MM.1S (cell line): ENCODE results near the gene SMURF2.

Experiments used
- EZH2phosphoT487 ChIP-seq: fragments of 300-600 bp; sonication (generic); IDR thresholded peaks from 2 replicates; pipeline ENCODE4 v1.6.1; 2018; ENCODE audit warnings: antibody characterized with exemption, low read length
- TF ChIP-seq, protein P1 (sequence below): fragments of 300-600 bp; sonication (generic); IDR thresholded peaks from 2 replicates; pipeline ENCODE4 v1.5.1; 2016; ENCODE audit warnings: antibody characterized with exemption, low read length, mixed read lengths

DNA sequence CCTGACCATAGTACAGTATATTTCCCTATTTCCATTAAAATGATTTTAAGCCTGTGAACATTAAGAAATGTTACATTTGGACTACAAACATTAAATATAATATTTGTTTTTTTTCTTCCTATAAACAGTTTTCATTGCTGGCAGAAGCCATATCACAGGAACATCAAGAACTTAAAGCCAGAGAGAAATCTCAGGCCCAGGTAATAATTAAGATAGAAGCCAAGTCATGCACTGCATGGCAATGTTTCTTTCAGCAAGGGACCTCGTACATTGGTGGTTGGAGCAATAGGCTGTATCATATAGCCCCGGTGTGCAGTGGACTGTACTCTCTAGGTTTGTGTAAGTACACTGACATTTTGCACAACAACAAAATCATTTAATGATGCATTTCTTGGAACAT, 125.2 kb downstream of the SMURF2 start:
- no peak for TF ChIP-seq EZH2phosphoT487
- TF ChIP-seq, protein P1, sequence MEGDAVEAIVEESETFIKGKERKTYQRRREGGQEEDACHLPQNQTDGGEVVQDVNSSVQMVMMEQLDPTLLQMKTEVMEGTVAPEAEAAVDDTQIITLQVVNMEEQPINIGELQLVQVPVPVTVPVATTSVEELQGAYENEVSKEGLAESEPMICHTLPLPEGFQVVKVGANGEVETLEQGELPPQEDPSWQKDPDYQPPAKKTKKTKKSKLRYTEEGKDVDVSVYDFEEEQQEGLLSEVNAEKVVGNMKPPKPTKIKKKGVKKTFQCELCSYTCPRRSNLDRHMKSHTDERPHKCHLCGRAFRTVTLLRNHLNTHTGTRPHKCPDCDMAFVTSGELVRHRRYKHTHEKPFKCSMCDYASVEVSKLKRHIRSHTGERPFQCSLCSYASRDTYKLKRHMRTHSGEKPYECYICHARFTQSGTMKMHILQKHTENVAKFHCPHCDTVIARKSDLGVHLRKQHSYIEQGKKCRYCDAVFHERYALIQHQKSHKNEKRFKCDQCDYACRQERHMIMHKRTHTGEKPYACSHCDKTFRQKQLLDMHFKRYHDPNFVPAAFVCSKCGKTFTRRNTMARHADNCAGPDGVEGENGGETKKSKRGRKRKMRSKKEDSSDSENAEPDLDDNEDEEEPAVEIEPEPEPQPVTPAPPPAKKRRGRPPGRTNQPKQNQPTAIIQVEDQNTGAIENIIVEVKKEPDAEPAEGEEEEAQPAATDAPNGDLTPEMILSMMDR = no peak
